GM12878 (cell line): ENCODE data around the gene PRR12. TPM values are rescaled to one million over a fixed set of nuclear protein-coding genes. Genes with fewer than 3 reads are reported as not detected.

Experiments
- ATAC-seq: fragments of 200-7000 bp; cut with Tn5 transposase; 3 replicates; pipeline ENCODE4 v1.9.1; 2020; ENCODE audit warnings: mild to moderate bottlenecking, moderate library complexity
- BruUV-seq: library from RNA; stranded (reverse); fragments of 400-500 nt; replicated peaks from 2 replicates; lab custom pipeline; 2021; lab: Mats Ljungman, UMichigan
- CTCF ChIA-PET: fragments of 300-600 bp; sonication (Branson Sonifier 250); formaldehyde crosslinking; extraction: SDS; loops from one replicate; lab custom pipeline; 2021; ENCODE audit warnings: inconsistent platforms; lab: Yijun Ruan, JAX
- POLR2A ChIA-PET: fragments of 350-600 bp; formaldehyde crosslinking; extraction: SDS; loops from one replicate; lab custom pipeline; 2021; ENCODE audit warnings: inconsistent platforms; lab: Charles Lee
- RAD21 ChIA-PET: fragments of 300-600 bp; sonication (Branson Sonifier 250); formaldehyde crosslinking; loops from one replicate; lab custom pipeline; 2023; ENCODE audit warnings: antibody characterized with exemption; ENCODE audit not compliant: unreplicated experiment; lab: Charles Lee
- SMC1A ChIA-PET: fragments of 300-600 bp; sonication (Branson Sonifier 250); formaldehyde crosslinking; loops from one replicate; lab custom pipeline; 2023; ENCODE audit not compliant: unreplicated experiment, uncharacterized antibody; lab: Charles Lee
- DNase-seq: peaks from one replicate; pipeline ENCODE4 v3.0.0-alpha.2; 2011; ENCODE audit warnings: low read depth, low spot score
- FAIRE-seq: peaks from 3 replicates; lab custom pipeline; 2011; peaks lifted over from hg19 to GRCh38; lab: Jason Lieb, UNC
- H2AFZ ChIP-seq: 2 replicates; pipeline ENCODE4 v1.6.0; 2011; ENCODE audit warnings: low read depth, low read length, control low read depth; ENCODE audit not compliant: control insufficient read depth
- H3K27ac ChIP-seq: 2 replicates; pipeline ENCODE4 v1.5.1; 2011; ENCODE audit warnings: control low read depth; ENCODE audit not compliant: control insufficient read depth, insufficient read depth
- H3K27me3 ChIP-seq, 2 experiments: replicated peaks in 1 of 2; 2 replicates each; pipeline versions ENCODE4 v1.6.0 to v1.6.1; 2011; ENCODE audit warnings: low read length in 1 of 2; ENCODE audit not compliant: control insufficient read depth in 2 of 2, insufficient read depth in 2 of 2
- H3K36me3 ChIP-seq, 2 experiments: 2 replicates each; pipeline ENCODE4 v1.5.1; 2011; ENCODE audit warnings: low read length in 1 of 2; ENCODE audit not compliant: control insufficient read depth in 2 of 2, insufficient read depth in 2 of 2
- H3K4me1 ChIP-seq: 2 replicates; pipeline ENCODE4 v1.6.1; 2011; ENCODE audit warnings: mild to moderate bottlenecking, low read length, moderate library complexity, mixed read lengths; ENCODE audit not compliant: control insufficient read depth, insufficient read depth
- H3K4me2 ChIP-seq: 2 replicates; pipeline ENCODE4 v1.6.0; 2011; ENCODE audit warnings: control low read depth; ENCODE audit not compliant: control insufficient read depth, insufficient read depth
- H3K4me3 ChIP-seq: fragments of 200-600 bp; sonication (generic); 2 replicates; pipeline ENCODE4 v1.5.1; 2016
- H3K79me2 ChIP-seq: 2 replicates; pipeline ENCODE4 v1.6.0; 2011; ENCODE audit warnings: low read length; ENCODE audit not compliant: control insufficient read depth, insufficient read depth
- H3K9ac ChIP-seq: 2 replicates; pipeline ENCODE4 v1.8.0; 2011; ENCODE audit warnings: low read length, control low read depth, mixed read lengths; ENCODE audit not compliant: control insufficient read depth, insufficient read depth
- H3K9me3 ChIP-seq: replicated peaks from 3 replicates; pipeline ENCODE4 v1.5.1; 2011; ENCODE audit warnings: mild to moderate bottlenecking, low read length; ENCODE audit not compliant: control insufficient read depth, insufficient read depth
- H4K20me1 ChIP-seq: 2 replicates; pipeline ENCODE4 v1.6.0; 2011; ENCODE audit not compliant: control insufficient read depth, insufficient read depth
- BMI1 ChIP-seq: fragments of 450-650 bp; IDR thresholded peaks from 2 replicates; pipeline ENCODE4 v1.6.1; 2016; ENCODE audit warnings: mild to moderate bottlenecking, moderate library complexity, borderline replicate concordance
- FOXM1 ChIP-seq: IDR thresholded peaks from 2 replicates; pipeline ENCODE4 v1.6.1; 2012; ENCODE audit warnings: low read depth, mild to moderate bottlenecking, inconsistent platforms, low read length, moderate library complexity
- GABPA ChIP-seq: IDR thresholded peaks from 2 replicates; pipeline ENCODE4 v1.6.1; 2014; ENCODE audit warnings: antibody characterized with exemption, low read depth, mild to moderate bottlenecking, inconsistent platforms
- HDGF ChIP-seq: fragments of 450-650 bp; IDR thresholded peaks from 2 replicates; pipeline ENCODE4 v1.6.1; 2016; ENCODE audit warnings: antibody characterized with exemption
- PRDM15 ChIP-seq: fragments of 450-650 bp; formaldehyde crosslinking; IDR thresholded peaks from 2 replicates; pipeline ENCODE4 v1.4.0; 2020; ENCODE audit warnings: mild to moderate bottlenecking, moderate library complexity
- SIN3A ChIP-seq: IDR thresholded peaks from 2 replicates; pipeline ENCODE4 v1.6.1; 2012; ENCODE audit warnings: low read depth, low read length, improper control_type of control experiment
- STAT1 ChIP-seq: fragments of 450-650 bp; conservative IDR thresholded peaks from 2 replicates; pipeline ENCODE4 v1.6.1; 2014; ENCODE audit warnings: antibody characterized with exemption, mild to moderate bottlenecking
- YY1 ChIP-seq: IDR thresholded peaks from 2 replicates; pipeline ENCODE4 v1.6.1; 2011; ENCODE audit warnings: low read depth, mild to moderate bottlenecking, low read length
- ZNF24 ChIP-seq: fragments of 450-650 bp; IDR thresholded peaks from 2 replicates; pipeline ENCODE4 v1.6.1; 2017; ENCODE audit warnings: antibody characterized with exemption, mild to moderate bottlenecking
- WGBS: methylation state at CpG from one replicate; pipeline ENCODE4 v1.1.6; 2016; ENCODE audit warnings: low lambda C conversion rate; ENCODE audit not compliant: insufficient replicate concordance, insufficient coverage; ENCODE audit errors: missing lambda C conversion rate; 5-methylcytosine and 5-hydroxymethylcytosine counted together
- in situ Hi-C: fragments of 300-500 bp; cut with MboI; formaldehyde crosslinking; loops from 9 replicates; pipeline ENCODE4 v1.14.3; 2018; ENCODE audit warnings: mixed read lengths
- intact Hi-C: fragments of 100-400 bp; cut with micrococcal nuclease; formaldehyde crosslinking; loops from one replicate; pipeline ENCODE4 v1.14.2; 2022; ENCODE audit not compliant: unreplicated experiment
- polyA plus RNA-seq, 11 experiments: library from polyadenylated mRNA; depleted of rRNA in 4 of 11; unstranded in 6 of 11; stranded (reverse) in 5 of 11; fragments of >200 nt; fragmentation: Nextera tagmentation in 4 of 11; fragmentation: Illumina TruSeq in 1 of 11; extraction: Ambion mirVana in 4 of 11; extraction: Trizol in 1 of 11; gene quantifications; 1 replicate in 1 of 11; 2 replicates in 10 of 11; pipeline versions ENCODE4 v1.2.1 to v1.2.3, GENCODE V29; 2011 to 2016; ENCODE audit warnings: inconsistent platforms in 2 of 11, missing spikeins in 2 of 11, low read depth in 1 of 11
- total RNA-seq, 4 experiments: library from RNA; depleted of rRNA in 3 of 4; stranded (reverse); fragments of >200 nt in 3 of 4; fragmentation: Illumina TruSeq in 1 of 4; extraction: Trizol in 1 of 4; gene quantifications; 2 replicates each; pipeline versions ENCODE4 v1.2.1 to v1.2.3, GENCODE V29; 2013 to 2021

The PRR12 gene
- total and polyA plus RNA-seq, 10 of the 15 experiments (the other 5 are each of a cell fraction or from before 2014, with no cell fraction given), result 0.02 to 25.3 (median 1.6) TPM

GRCh38 chr19:49631610-49632192 is 40.7 kb downstream of the PRR12 start:
- intact Hi-C loops, result no loop called here
- no peak overlapping the region for H3K9ac ChIP-seq
- H3K9me3 ChIP-seq, result no peaks in the 10 kb centered on the region
- RAD21 ChIA-PET, result no interaction called here
- WGBS, result 95% methylated on average over 19 of the region's 19 CpGs
- no peak overlapping the region for H3K4me3 ChIP-seq
- peaks cover under 1 to 2% of the 10 kb centered on the region in 2 experiments; a peak in 1 of 4 replicates for H3K36me3 ChIP-seq
- H3K27me3 ChIP-seq, result no peaks in the 10 kb centered on the region
- FAIRE-seq (no peak), ATAC-seq (no peak), DNase-seq (no peak)
- no peaks in the 10 kb centered on the region for H4K20me1 ChIP-seq
- CTCF ChIA-PET, result interaction anchor here (0.5 to 1.4 kb wide), 3 partner anchors 9 to 49 kb away, joined by 3 to 4 read pairs (median 4); partner anchors contain the start of gene RRAS
- no peak overlapping the region for H3K27ac ChIP-seq
- H3K4me1 ChIP-seq, result no peaks in the 10 kb centered on the region
- H3K4me2 ChIP-seq, result no peak overlapping the region
- SMC1A ChIA-PET, result no interaction called here
- no peak for TF ChIP-seq PRDM15 (CRISPR knock-in tag)
- TF ChIP-seq BMI1, result no peak
- no peak for TF ChIP-seq STAT1
- TF ChIP-seq FOXM1, result no peak
- no peak for TF ChIP-seq SIN3A
- no peak for TF ChIP-seq HDGF
- no peak for TF ChIP-seq YY1
- no peak for TF ChIP-seq ZNF24
- TF ChIP-seq GABPA, result no peak
- no peak overlapping the region for H2AFZ ChIP-seq
- in situ Hi-C loops, result no loop called here
- H3K79me2 ChIP-seq, result no peaks in the 10 kb centered on the region
- POLR2A ChIA-PET, result no interaction called here
- BruUV-seq, result no TSS peak
